Nephron progenitor cell (in vitro differentiated cells): ENCODE data around the gene TRIP6.
A peak's percentile ranks its signal among the peaks of the same experiment; 100 is the strongest.

ENCODE experiments used
- DNase-seq: peaks from one replicate; pipeline ENCODE4 v3.0.0; 2021
- H3K27ac Mint-ChIP-seq: 2 replicates; pipeline ENCODE4 v1.8.0; 2021; ENCODE audit warnings: mild to moderate bottlenecking, moderate library complexity, mixed read lengths
- H3K27me3 Mint-ChIP-seq: 2 replicates; pipeline ENCODE4 v1.8.0; 2021; ENCODE audit warnings: mild to moderate bottlenecking, low read depth, mixed read lengths; ENCODE audit not compliant: poor library complexity
- H3K36me3 Mint-ChIP-seq: 2 replicates; pipeline ENCODE4 v1.8.0; 2021; ENCODE audit warnings: low read depth, mixed read lengths
- H3K4me1 Mint-ChIP-seq: 2 replicates; pipeline ENCODE4 v1.8.0; 2021; ENCODE audit warnings: mixed read lengths
- H3K4me3 Mint-ChIP-seq: 2 replicates; pipeline ENCODE4 v1.8.0; 2021; ENCODE audit warnings: mild to moderate bottlenecking, moderate library complexity, mixed read lengths
- H3K9me3 Mint-ChIP-seq: 2 replicates; pipeline ENCODE4 v1.8.0; 2021; ENCODE audit warnings: mild to moderate bottlenecking, moderate library complexity, mixed read lengths
- CTCF ChIP-seq: fragments of 200-600 bp; sonication (generic); IDR thresholded peaks from 2 replicates; pipeline ENCODE4 v1.5.0; 2021; ENCODE audit warnings: antibody characterized with exemption

Gene TRIP6

GRCh38 chr7:100879685-100880261 is 12.6 kb downstream of the TRIP6 start:
- Mint-ChIP-seq H3K27me3 (peaks cover 2% of the 10 kb centered on the region), H3K27ac (peak overlapping the region; percentile 96), H3K9me3 (no peaks in the 10 kb centered on the region), H3K4me3 (peak overlapping the region; percentile 21), H3K36me3 (peaks cover 93% of the 10 kb centered on the region), H3K4me1 (peaks cover 87% of the 10 kb centered on the region)
- DNase-seq: no peak
- no peak for TF ChIP-seq CTCF

- Mint-ChIP-seq H3K27ac (peak overlapping the region; percentile 93), H3K4me1 (peaks cover 87% of the 10 kb centered on the region), H3K9me3 (no peaks in the 10 kb centered on the region), H3K4me3 (no peak overlapping the region), H3K36me3 (peaks cover 90% of the 10 kb centered on the region), H3K27me3 (peaks cover 2% of the 10 kb centered on the region)
- DNase-seq: no peak
- TF ChIP-seq CTCF: no peak
These were observed 13.5 kb downstream of the TRIP6 start for GRCh38 chr7:100880645-100881044.

- Mint-ChIP-seq H3K36me3 (peaks cover 92% of the 10 kb centered on the region), H3K9me3 (no peaks in the 10 kb centered on the region), H3K27ac (peak overlapping the region; percentile 93), H3K4me1 (peaks cover 87% of the 10 kb centered on the region), H3K4me3 (no peak overlapping the region), H3K27me3 (peaks cover 2% of the 10 kb centered on the region)
- no peak for TF ChIP-seq CTCF
- DNase-seq: no peak
These were observed 13.9 kb downstream of the TRIP6 start for GRCh38 chr7:100881136-100881535.

GRCh38 chr7:100882201-100882600 is 15.0 kb downstream of the TRIP6 start:
- Mint-ChIP-seq H3K4me1 (peaks cover 89% of the 10 kb centered on the region), H3K9me3 (no peaks in the 10 kb centered on the region), H3K27me3 (peaks cover 2% of the 10 kb centered on the region), H3K27ac (peak overlapping the region; percentile 85), H3K36me3 (peaks cover 95% of the 10 kb centered on the region), H3K4me3 (no peak overlapping the region)
- no peak for DNase-seq
- TF ChIP-seq CTCF: no peak

GRCh38 chr7:100882785-100883526 is 15.8 kb downstream of the TRIP6 start:
- no peaks in the 10 kb centered on the region for H3K9me3 Mint-ChIP-seq
- peaks cover 98% of the 10 kb centered on the region for H3K36me3 Mint-ChIP-seq
- no peak for DNase-seq
- peak overlapping the region; percentile 98 for H3K27ac Mint-ChIP-seq
- H3K4me3 Mint-ChIP-seq: peak overlapping the region; percentile 5
- H3K4me1 Mint-ChIP-seq: peaks cover 91% of the 10 kb centered on the region
- TF ChIP-seq CTCF: no peak
- H3K27me3 Mint-ChIP-seq: peaks cover 2% of the 10 kb centered on the region
